OCI-LY1 (cell line): ENCODE measurements around the gene BCL2L12.
"Not testable (repeated sequence)": the region's sequence is repeated elsewhere in the genome, so short reads cannot be mapped to it uniquely, and the experiment has no call there.

Experiments
- H2AFZ ChIP-seq: fragments of 200-600 bp; sonication (generic), shearing (Covaris generic); 2 replicates; pipeline ENCODE4 v1.6.0; 2014; ENCODE audit warnings: antibody characterized with exemption, mild to moderate bottlenecking, low read length
- H3F3A ChIP-seq: fragments of 200-600 bp; sonication (generic), shearing (Covaris generic); 2 replicates; pipeline ENCODE4 v1.6.0; 2014; ENCODE audit warnings: mild to moderate bottlenecking, antibody characterized with exemption, low read length, moderate library complexity; ENCODE audit not compliant: insufficient read depth
- H3K27ac ChIP-seq: fragments of 200-600 bp; sonication (generic); 2 replicates; pipeline ENCODE4 v1.5.1; 2014; ENCODE audit warnings: low read length, mixed run types, mild to moderate bottlenecking, low read depth; ENCODE audit not compliant: poor library complexity, severe bottlenecking
- H3K27me3 ChIP-seq: fragments of 200-600 bp; sonication (generic); 2 replicates; pipeline ENCODE4 v1.6.0; 2014; ENCODE audit warnings: antibody characterized with exemption, mild to moderate bottlenecking, low read length, moderate library complexity; ENCODE audit not compliant: insufficient read depth
- H3K36me3 ChIP-seq: fragments of 200-600 bp; sonication (generic); 2 replicates; pipeline ENCODE4 v1.6.1; 2014; ENCODE audit warnings: mild to moderate bottlenecking, antibody characterized with exemption, low read length, moderate library complexity, mixed read lengths; ENCODE audit not compliant: insufficient read depth
- H3K4me1 ChIP-seq: fragments of 200-600 bp; sonication (generic); 2 replicates; pipeline ENCODE4 v1.5.1; 2014; ENCODE audit warnings: mild to moderate bottlenecking, low read length, moderate library complexity; ENCODE audit not compliant: insufficient read depth, severe bottlenecking
- H3K4me2 ChIP-seq: fragments of 200-600 bp; sonication (generic), shearing (Covaris generic); 2 replicates; pipeline ENCODE4 v1.6.1; 2014; ENCODE audit warnings: low read length
- H3K4me3 ChIP-seq: fragments of 200-600 bp; sonication (generic); 2 replicates; pipeline ENCODE4 v1.5.1; 2014; ENCODE audit warnings: low read length, low read depth, mild to moderate bottlenecking, mixed read lengths; ENCODE audit not compliant: poor library complexity, severe bottlenecking
- H3K79me2 ChIP-seq: fragments of 200-600 bp; shearing (Covaris generic); 2 replicates; pipeline ENCODE4 v1.6.1; 2016; ENCODE audit warnings: mixed run types, low read length, mixed read lengths; ENCODE audit not compliant: insufficient read depth
- H3K9ac ChIP-seq: fragments of 200-600 bp; sonication (generic), shearing (Covaris generic); 2 replicates; pipeline ENCODE4 v1.6.1; 2014; ENCODE audit warnings: mild to moderate bottlenecking, low read length, mixed read lengths
- H3K9me2 ChIP-seq: fragments of 200-600 bp; sonication (generic), shearing (Covaris generic); 2 replicates; pipeline ENCODE4 v1.6.1; 2014; ENCODE audit warnings: low read depth, mild to moderate bottlenecking, low read length, mixed read lengths
- H3K9me3 ChIP-seq: fragments of 200-600 bp; shearing (Covaris generic); 2 replicates; pipeline ENCODE4 v1.6.1; 2014; ENCODE audit warnings: low read length, mixed read lengths
- H4K20me1 ChIP-seq: fragments of 200-600 bp; sonication (generic), shearing (Covaris generic); 2 replicates; pipeline ENCODE4 v1.6.0; 2016; ENCODE audit warnings: mild to moderate bottlenecking, low read length; ENCODE audit not compliant: insufficient read depth
- CTCF ChIP-seq: fragments of 200-600 bp; sonication (generic), shearing (Covaris generic); IDR thresholded peaks from 2 replicates; pipeline ENCODE4 v1.5.1; 2017; ENCODE audit warnings: mild to moderate bottlenecking, antibody characterized with exemption, low read length, moderate library complexity, mixed read lengths
- EZH2 ChIP-seq: fragments of 200-600 bp; sonication (generic), shearing (Covaris generic); IDR thresholded peaks from 2 replicates; pipeline ENCODE4 v1.8.0; 2017; ENCODE audit warnings: borderline replicate concordance, mixed run types, mild to moderate bottlenecking, antibody characterized with exemption, low read length, moderate library complexity, mixed read lengths

Gene BCL2L12

GRCh38 chr19:49631014-49631588, 34.6 kb upstream of the BCL2L12 start:
- no peaks in the 10 kb centered on the region for H3F3A ChIP-seq
- H3K36me3 ChIP-seq = peaks cover 19% of the 10 kb centered on the region
- H3K4me1 ChIP-seq = no peaks in the 10 kb centered on the region
- no peaks in the 10 kb centered on the region for H3K79me2 ChIP-seq
- H3K9ac ChIP-seq = no peak overlapping the region
- no peak for TF ChIP-seq EZH2
- TF ChIP-seq CTCF = no peak
- H3K9me3 ChIP-seq = no peaks in the 10 kb centered on the region
- H4K20me1 ChIP-seq = no peaks in the 10 kb centered on the region
- H3K27ac ChIP-seq = no peak overlapping the region
- no peaks in the 10 kb centered on the region for H3K27me3 ChIP-seq
- no peak overlapping the region for H3K4me3 ChIP-seq
- H3K9me2 ChIP-seq = no peaks in the 10 kb centered on the region
- H2AFZ ChIP-seq = no peak overlapping the region
- no peak overlapping the region for H3K4me2 ChIP-seq

- no peak for TF ChIP-seq EZH2
- no peak for TF ChIP-seq CTCF
- Histone ChIP-seq H3K9me2 (no peaks in the 10 kb centered on the region), H2AFZ (no peak overlapping the region), H3F3A (no peaks in the 10 kb centered on the region), H3K4me1 (no peaks in the 10 kb centered on the region), H3K27me3 (no peaks in the 10 kb centered on the region), H3K9ac (no peak overlapping the region), H3K36me3 (peaks cover 14% of the 10 kb centered on the region), H4K20me1 (no peaks in the 10 kb centered on the region), H3K4me2 (no peak overlapping the region), H3K4me3 (no peak overlapping the region), H3K27ac (no peak overlapping the region), H3K79me2 (no peaks in the 10 kb centered on the region), H3K9me3 (no peaks in the 10 kb centered on the region)
Measured at GRCh38 chr19:49631610-49632192, 34.0 kb upstream of the BCL2L12 start.

GRCh38 chr19:49632576-49632975, 33.2 kb upstream of the BCL2L12 start:
- Histone ChIP-seq H3K4me3 (no peak overlapping the region), H3K36me3 (peaks cover 7% of the 10 kb centered on the region; the same call in 1 of the 2 replicates), H3K9ac (no peak overlapping the region), H3K27me3 (no peaks in the 10 kb centered on the region), H4K20me1 (no peaks in the 10 kb centered on the region), H3F3A (no peaks in the 10 kb centered on the region), H3K9me2 (no peaks in the 10 kb centered on the region), H3K27ac (no peak overlapping the region), H3K4me1 (no peaks in the 10 kb centered on the region), H3K79me2 (no peaks in the 10 kb centered on the region), H3K4me2 (no peak overlapping the region), H2AFZ (no peak overlapping the region), H3K9me3 (no peaks in the 10 kb centered on the region)
- TF ChIP-seq EZH2 (no peak), CTCF (no peak)

GRCh38 chr19:49633273-49633672, 32.5 kb upstream of the BCL2L12 start:
- H3K9ac ChIP-seq, H3K79me2 ChIP-seq, H3K27ac ChIP-seq, H3K36me3 ChIP-seq, H4K20me1 ChIP-seq, H3K4me1 ChIP-seq, H2AFZ ChIP-seq, H3K4me2 ChIP-seq, H3K9me3 ChIP-seq, H3K4me3 ChIP-seq, H3K27me3 ChIP-seq, H3F3A ChIP-seq, H3K9me2 ChIP-seq: not testable (repeated sequence)
